ENCODE data around the gene DQX1. TPM values are rescaled to one million over a fixed set of nuclear protein-coding genes. Genes with fewer than 3 reads are reported as not detected.

The DQX1 gene
- under 1 TPM in 2 of 6 experiments, not detected in 4; 0.14 to 0.40 TPM for total RNA-seq (2021; fragmentation: NEBNext Ultra II Directional; extraction: Animal tissue kit (Norgen Biotek cat#: 25700))
- long read RNA-seq = 0 reads

GRCh38 chr2:74525717-74526648, at the start of gene DQX1:
Gene DQX1 (minus strand): TSS chr2:74526231. CDS start chr2:74525729, 502 bp downstream.
- Mint-ChIP-seq H3K27me3 (ENCODE audit: insufficient read depth) (peaks cover 6% of the 10 kb centered on the region), H3K4me1 (ENCODE audit: low read depth) (peaks cover 19% of the 10 kb centered on the region), H3K36me3 (ENCODE audit: low read depth) (peaks cover 30% of the 10 kb centered on the region), H3K4me3 (peak within 1 kb of the TSS; percentile 33; the same call in 1 of the 2 replicates), H3K9me3 (no peaks in the 10 kb centered on the region), H3K27ac (no peak within 1 kb of the TSS)
- no peak for TF ChIP-seq CTCF (IDR thresholded peaks at IDR 0.05)
- DNase-seq = no peak

- Mint-ChIP-seq H3K9me3 (no peaks in the 10 kb centered on the region), H3K27me3 (ENCODE audit: insufficient read depth) (no peaks in the 10 kb centered on the region), H3K36me3 (ENCODE audit: low read depth) (no peaks in the 10 kb centered on the region), H3K4me3 (peak overlapping the region; percentile 65; the same call in 1 of the 2 replicates), H3K27ac (peak overlapping the region; percentile 94), H3K4me1 (ENCODE audit: low read depth) (peaks cover 48% of the 10 kb centered on the region)
- TF ChIP-seq CTCF (IDR thresholded peaks at IDR 0.05) = no peak
- DNase-seq = no peak
Observed at GRCh38 chr2:74575320-74575719, 49.3 kb upstream of the DQX1 start.

GRCh38 chr2:74573747-74574562, 47.9 kb upstream of the DQX1 start:
- peak overlapping the region; percentile 94 for H3K27ac Mint-ChIP-seq

GRCh38 chr2:74572178-74572925, 46.3 kb upstream of the DQX1 start:
- Mint-ChIP-seq H3K36me3 (ENCODE audit: low read depth) (no peaks in the 10 kb centered on the region), H3K4me3 (no peak overlapping the region)
- TF ChIP-seq CTCF (IDR thresholded peaks at IDR 0.05) = peak; percentile 50; the same call in 1 of the 2 replicates

More at GRCh38 chr2:74573747-74574562, 47.9 kb upstream of the DQX1 start:
- no peak for TF ChIP-seq CTCF (IDR thresholded peaks at IDR 0.05)
- no peaks in the 10 kb centered on the region for H3K9me3 Mint-ChIP-seq
- peak; percentile 74 for DNase-seq
- no peaks in the 10 kb centered on the region for H3K36me3 Mint-ChIP-seq (ENCODE audit: low read depth)
- H3K4me3 Mint-ChIP-seq = peak overlapping the region; percentile 65
- peaks cover 49% of the 10 kb centered on the region for H3K4me1 Mint-ChIP-seq (ENCODE audit: low read depth)
- H3K27me3 Mint-ChIP-seq (ENCODE audit: insufficient read depth) = no peaks in the 10 kb centered on the region

GRCh38 chr2:74571058-74571457, 45.0 kb upstream of the DQX1 start:
- no peak for DNase-seq
- no peak overlapping the region for H3K4me3 Mint-ChIP-seq
- no peaks in the 10 kb centered on the region for H3K27me3 Mint-ChIP-seq (ENCODE audit: insufficient read depth)
- H3K9me3 Mint-ChIP-seq = no peaks in the 10 kb centered on the region
- H3K4me1 Mint-ChIP-seq (ENCODE audit: low read depth) = peaks cover 59% of the 10 kb centered on the region
- H3K27ac Mint-ChIP-seq = no peak overlapping the region
- no peaks in the 10 kb centered on the region for H3K36me3 Mint-ChIP-seq (ENCODE audit: low read depth)
- no peak for TF ChIP-seq CTCF (IDR thresholded peaks at IDR 0.05)

More at GRCh38 chr2:74572178-74572925, 46.3 kb upstream of the DQX1 start:
- H3K27ac Mint-ChIP-seq = peak overlapping the region; percentile 37; the same call in 1 of the 2 replicates
- H3K4me1 Mint-ChIP-seq (ENCODE audit: low read depth) = peaks cover 59% of the 10 kb centered on the region
- H3K27me3 Mint-ChIP-seq (ENCODE audit: insufficient read depth) = no peaks in the 10 kb centered on the region
- DNase-seq = no peak
- no peaks in the 10 kb centered on the region for H3K9me3 Mint-ChIP-seq
